Aorta (tissue), 5 donors: ENCODE results near the gene PTPRG. TPM values are rescaled to one million over a fixed set of nuclear protein-coding genes. Genes with fewer than 3 reads are reported as not detected.
A peak's percentile ranks its signal among the peaks of the same experiment; 100 is the strongest.

Experiments used
- ATAC-seq: fragments of 200-7000 bp; cut with Tn5 transposase; one replicate; pipeline ENCODE4 v1.9.1; 2022; ENCODE audit warnings: moderate library complexity; ENCODE audit not compliant: low FRiP score
- DNase-seq, 2 donors: peaks; one replicate each; pipeline ENCODE4 v3.0.0-alpha.2; 2020
- H3K27ac ChIP-seq, 2 donors: one replicate each; pipeline ENCODE4 v1.5.1; 2013; ENCODE audit warnings: low read length in 2 of 2, mild to moderate bottlenecking in 2 of 2, moderate library complexity in 2 of 2, control low read depth in 1 of 2, inconsistent platforms in 1 of 2, low read depth in 1 of 2
- H3K27me3 ChIP-seq, 2 donors: one replicate each; pipeline ENCODE4 v1.6.1; 2013; ENCODE audit warnings: control low read depth in 1 of 2, low read length in 1 of 2, mild to moderate bottlenecking in 1 of 2, moderate library complexity in 1 of 2; ENCODE audit not compliant: insufficient read depth in 2 of 2, control insufficient read depth in 1 of 2
- H3K36me3 ChIP-seq, 2 donors: one replicate each; pipeline ENCODE4 v1.6.1; 2013; ENCODE audit warnings: control low read depth in 1 of 2, low read length in 1 of 2, mild to moderate bottlenecking in 1 of 2; ENCODE audit not compliant: insufficient read depth in 2 of 2, control insufficient read depth in 1 of 2
- H3K4me1 ChIP-seq, 2 donors: one replicate each; pipeline ENCODE4 v1.6.1; 2013; ENCODE audit warnings: low read length in 2 of 2, control low read depth in 1 of 2, mild to moderate bottlenecking in 1 of 2, moderate library complexity in 1 of 2; ENCODE audit not compliant: insufficient read depth in 2 of 2, control insufficient read depth in 1 of 2
- H3K4me3 ChIP-seq, 2 donors: one replicate each; pipeline ENCODE4 v1.5.1; 2013; ENCODE audit warnings: low read length in 2 of 2, control low read depth in 1 of 2, mild to moderate bottlenecking in 1 of 2
- H3K9me3 ChIP-seq: one replicate; pipeline ENCODE4 v1.6.1; 2013; ENCODE audit warnings: mild to moderate bottlenecking, low read length; ENCODE audit not compliant: control insufficient read depth
- WGBS, 2 donors: extraction: QIAGEN DNeasy Blood & Tissue Kit; methylation state at CpG; one replicate each; pipeline ENCODE4 v1.1.7; 2013; 5-methylcytosine and 5-hydroxymethylcytosine counted together
- intact Hi-C, 2 donors: fragments of 100-400 bp; cut with DNase I; formaldehyde crosslinking; loops; one replicate each; pipeline versions ENCODE4 v1.14.2 to v1.15.0; 2022
- polyA plus RNA-seq, 2 donors: library from polyadenylated mRNA; stranded (reverse); fragments of 200-250 nt; gene quantifications; one replicate each; pipeline ENCODE4 v1.2.3, GENCODE V29; 2013
- total RNA-seq, 2 donors: library from RNA; stranded (reverse); fragmentation: NEBNext Ultra II Directional; extraction: Animal tissue kit (Norgen Biotek cat#: 25700); gene quantifications; one replicate each; pipeline ENCODE4 v1.2.1, GENCODE V29; 2021
- donor health status: healthy with polysubstance abuse.
- donor health status: Bipolar disorder and iron deficiency.
- donor health status: DM: no; HTN: no; CAD: no.
- donor health status: DM: no; HTN: no; CAD: no.
- donor health status: DM: yes; HTN: yes; CAD: no.

The PTPRG gene
- total and polyA plus RNA-seq, 4 donors: 5.3 to 150 (median 52.4) TPM

DNA sequence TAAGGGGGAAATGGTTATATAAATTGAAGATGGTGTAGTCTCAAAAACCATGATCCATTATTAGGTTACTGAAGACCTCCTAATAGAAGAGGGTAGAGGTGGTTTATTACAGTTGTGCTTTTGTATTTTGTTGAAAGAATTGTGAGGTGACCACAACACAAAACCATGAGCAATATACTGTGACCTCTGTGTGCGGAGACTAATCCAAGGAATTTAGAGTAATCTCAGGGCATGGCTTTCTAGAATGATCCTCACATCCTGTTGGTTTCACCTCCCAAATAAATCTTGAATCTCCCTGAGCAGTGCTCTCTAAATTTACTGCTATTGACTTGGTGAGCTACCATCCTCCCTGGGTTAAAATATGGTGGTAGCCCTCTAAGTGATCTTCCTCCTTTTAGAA, 52.3 kb downstream of the PTPRG start:
- Histone ChIP-seq H3K4me3 (no peak overlapping the region), H3K36me3 (no peaks in the 10 kb centered on the region), H3K27me3 (no peaks in the 10 kb centered on the region), H3K27ac (no peak overlapping the region), H3K9me3 (no peaks in the 10 kb centered on the region), H3K4me1 (peaks cover 1 to 3% of the 10 kb centered on the region in 2 donors)
- no peak for DNase-seq
- 100% methylated on average over 1 of the region's 1 CpG for WGBS, 2 donors
- no peak for ATAC-seq
- intact Hi-C loops: no loop called here

- ATAC-seq (no peak), DNase-seq (no peak)
- no peaks in the 10 kb centered on the region for H3K27me3 ChIP-seq
- no peak overlapping the region for H3K27ac ChIP-seq
- WGBS, 2 donors: 95% methylated on average over 4 of the region's 4 CpGs
- H3K9me3 ChIP-seq: no peaks in the 10 kb centered on the region
- peaks cover 1 to 3% of the 10 kb centered on the region in 2 donors for H3K4me1 ChIP-seq
- H3K4me3 ChIP-seq: no peak overlapping the region
- intact Hi-C loops: no loop called here
- H3K36me3 ChIP-seq: no peaks in the 10 kb centered on the region
Measured at GRCh38 chr3:61615643-61616042, 54.3 kb downstream of the PTPRG start.

GRCh38 chr3:61616586-61616985, 55.2 kb downstream of the PTPRG start:
- H3K4me1 ChIP-seq: peaks cover 1 to 3% of the 10 kb centered on the region in 2 donors
- ATAC-seq: no peak
- DNase-seq: no peak
- no peak overlapping the region for H3K27ac ChIP-seq
- H3K9me3 ChIP-seq: no peaks in the 10 kb centered on the region
- intact Hi-C loops: no loop called here
- WGBS, 2 donors: 93 to 97% methylated on average over 6 of the region's 6 CpGs
- no peaks in the 10 kb centered on the region for H3K27me3 ChIP-seq
- no peak overlapping the region for H3K4me3 ChIP-seq
- H3K36me3 ChIP-seq: no peaks in the 10 kb centered on the region

- ATAC-seq: peak; percentile 56
- no peak overlapping the region for H3K27ac ChIP-seq
- peaks cover 1 to 3% of the 10 kb centered on the region in 2 donors for H3K4me1 ChIP-seq
Measured at GRCh38 chr3:61617041-61617440, 55.7 kb downstream of the PTPRG start.

DNA sequence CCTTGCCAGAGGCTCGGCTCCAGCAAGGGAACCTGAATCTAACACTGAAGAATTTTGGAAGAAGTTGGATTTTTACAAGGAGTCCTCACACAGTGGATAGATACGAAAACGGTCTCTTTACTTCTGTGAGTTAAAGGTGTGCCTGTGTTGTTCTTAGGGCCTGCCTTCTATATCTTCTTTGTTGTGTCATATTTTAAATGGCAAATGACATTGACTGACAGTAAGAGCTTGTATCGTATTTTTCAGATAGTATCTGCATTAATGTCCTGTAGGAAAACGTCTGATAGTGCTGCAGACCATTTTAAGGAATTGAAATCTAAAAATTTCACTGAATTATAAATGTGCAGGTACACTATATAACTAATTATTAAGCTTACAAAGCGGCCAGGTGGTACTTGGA, 56.3 kb downstream of the PTPRG start:
- Histone ChIP-seq H3K4me1 (peaks cover 1 to 3% of the 10 kb centered on the region in 2 donors), H3K4me3 (no peak overlapping the region), H3K36me3 (no peaks in the 10 kb centered on the region), H3K27me3 (no peaks in the 10 kb centered on the region), H3K27ac (no peak overlapping the region), H3K9me3 (no peaks in the 10 kb centered on the region)
- intact Hi-C loops: no loop called here
- no peak for DNase-seq
- 78 to 79% methylated on average over 6 of the region's 6 CpGs for WGBS, 2 donors
- ATAC-seq: no peak

More at GRCh38 chr3:61617041-61617440, 55.7 kb downstream of the PTPRG start:
- intact Hi-C loops: no loop called here
- no peak overlapping the region for H3K4me3 ChIP-seq
- H3K9me3 ChIP-seq: no peaks in the 10 kb centered on the region
- no peak for DNase-seq
- WGBS, 2 donors: 75 to 78% methylated on average over 4 of the region's 4 CpGs
- H3K27me3 ChIP-seq: no peaks in the 10 kb centered on the region
- H3K36me3 ChIP-seq: no peaks in the 10 kb centered on the region

- Histone ChIP-seq H3K27me3 (no peaks in the 10 kb centered on the region), H3K9me3 (no peaks in the 10 kb centered on the region), H3K27ac (no peak overlapping the region), H3K36me3 (no peaks in the 10 kb centered on the region), H3K4me3 (no peak overlapping the region), H3K4me1 (peaks cover 0 to 3% of the 10 kb centered on the region in 2 donors)
- ATAC-seq: no peak
- WGBS, 2 donors: 93 to 96% methylated on average over 2 of the region's 2 CpGs
- DNase-seq: no peak
- intact Hi-C loops: no loop called here
Measured at GRCh38 chr3:61618231-61618630, 56.9 kb downstream of the PTPRG start.

DNA sequence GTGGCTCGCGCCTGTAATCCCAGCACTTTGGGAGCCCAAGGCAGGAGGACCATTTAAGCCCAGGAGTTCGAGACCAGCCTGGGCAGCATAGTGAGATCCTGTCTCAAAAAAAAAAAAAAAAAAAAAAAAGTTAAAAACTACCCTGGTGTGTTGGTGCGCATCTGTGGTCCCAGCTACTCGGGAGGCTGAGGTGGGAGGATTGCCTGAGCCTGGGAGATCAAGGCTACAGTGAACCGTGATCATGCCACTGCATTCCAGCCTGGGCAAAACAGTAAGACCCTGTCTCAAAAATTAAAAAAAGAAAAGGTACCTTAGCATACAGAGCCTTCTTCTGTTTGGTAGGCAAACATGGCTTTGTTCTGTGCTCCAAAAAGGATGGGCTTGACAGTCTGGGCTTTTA, 57.5 kb downstream of the PTPRG start:
- Histone ChIP-seq H3K9me3 (no peaks in the 10 kb centered on the region), H3K4me3 (no peak overlapping the region), H3K27ac (no peak overlapping the region), H3K27me3 (no peaks in the 10 kb centered on the region), H3K36me3 (no peaks in the 10 kb centered on the region), H3K4me1 (peaks cover 0 to 3% of the 10 kb centered on the region in 2 donors)
- DNase-seq: no peak
- WGBS, 2 donors: 97% methylated on average over 6 of the region's 6 CpGs
- no peak for ATAC-seq
- intact Hi-C loops: no loop called here

GRCh38 chr3:61620073-61620472, 58.7 kb downstream of the PTPRG start:
- DNase-seq (no peak), ATAC-seq (no peak)
- no peaks in the 10 kb centered on the region for H3K36me3 ChIP-seq
- peaks cover 0 to 3% of the 10 kb centered on the region in 2 donors for H3K4me1 ChIP-seq
- 72 to 80% methylated on average over 5 of the region's 5 CpGs for whole genome bisulfite sequencing, 2 donors
- H3K27me3 ChIP-seq: no peaks in the 10 kb centered on the region
- H3K9me3 ChIP-seq: no peaks in the 10 kb centered on the region
- intact Hi-C loops: no loop called here
- no peak overlapping the region for H3K4me3 ChIP-seq
- no peak overlapping the region for H3K27ac ChIP-seq

GRCh38 chr3:61624300-61624699, 62.9 kb downstream of the PTPRG start:
- H3K4me3 ChIP-seq: no peak overlapping the region
- intact Hi-C loops: no loop called here
- H3K9me3 ChIP-seq: no peaks in the 10 kb centered on the region
- no peak for DNase-seq
- no peaks in the 10 kb centered on the region for H3K4me1 ChIP-seq
- H3K27ac ChIP-seq: no peak overlapping the region
- no peak for ATAC-seq
- H3K27me3 ChIP-seq: no peaks in the 10 kb centered on the region
- H3K36me3 ChIP-seq: no peaks in the 10 kb centered on the region
- WGBS, 2 donors: 97 to 100% methylated on average over 2 of the region's 2 CpGs
